NK-92 (cell line): ENCODE data around the gene GLDC.
"Not testable (repeated sequence)": the region's sequence is repeated elsewhere in the genome, so short reads cannot be mapped to it uniquely, and the experiment has no call there.

Experiments used
- DNase-seq: peaks from one replicate; lab custom pipeline; 2025; ENCODE audit not compliant: unreplicated experiment; lab: John Stamatoyannopoulos, UW

GLDC gene

GRCh38 chr9:6622784-6623183 is 22.7 kb downstream of the GLDC start:
- not testable (repeated sequence) for DNase-seq

DNA sequence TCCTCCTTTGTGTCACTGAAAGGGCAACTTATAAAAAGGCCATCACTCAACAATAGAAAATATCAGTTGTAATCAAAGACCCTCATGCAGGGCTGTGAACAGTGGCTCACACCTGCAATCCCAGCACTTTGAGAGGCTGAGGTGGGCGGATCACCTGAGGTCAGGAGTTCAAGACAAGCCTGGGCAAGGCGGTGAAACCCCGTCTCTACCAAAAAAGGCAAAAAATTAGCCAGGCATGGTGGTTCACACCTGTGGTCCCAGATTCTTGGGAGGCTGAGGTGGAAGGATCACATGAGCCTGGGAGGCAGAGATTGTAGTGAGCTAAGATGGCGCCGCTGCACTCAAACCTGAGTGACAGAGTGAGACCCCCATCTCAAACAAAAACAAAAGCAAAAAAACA is 24.7 kb downstream of the GLDC start:
- no peak for DNase-seq

DNA sequence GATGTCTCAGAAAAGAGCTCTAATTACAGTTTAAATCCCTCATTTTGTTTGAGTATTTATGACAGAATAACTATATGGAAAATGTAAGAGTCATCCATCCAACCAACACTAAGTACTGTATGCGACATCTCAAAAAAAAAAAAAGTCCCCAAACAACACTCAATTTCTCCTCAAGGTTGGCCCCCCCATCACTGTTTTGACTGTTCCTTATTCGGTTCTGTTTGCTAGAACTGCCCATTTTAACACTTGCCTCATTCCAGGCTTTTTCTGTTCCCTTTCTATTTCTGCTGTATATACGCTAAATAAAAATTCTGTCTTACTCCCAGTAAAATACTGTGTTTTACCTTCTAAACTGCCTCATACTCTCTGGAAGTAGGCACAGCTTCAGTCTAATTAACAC is 25.2 kb downstream of the GLDC start:
- DNase-seq: no peak

DNA sequence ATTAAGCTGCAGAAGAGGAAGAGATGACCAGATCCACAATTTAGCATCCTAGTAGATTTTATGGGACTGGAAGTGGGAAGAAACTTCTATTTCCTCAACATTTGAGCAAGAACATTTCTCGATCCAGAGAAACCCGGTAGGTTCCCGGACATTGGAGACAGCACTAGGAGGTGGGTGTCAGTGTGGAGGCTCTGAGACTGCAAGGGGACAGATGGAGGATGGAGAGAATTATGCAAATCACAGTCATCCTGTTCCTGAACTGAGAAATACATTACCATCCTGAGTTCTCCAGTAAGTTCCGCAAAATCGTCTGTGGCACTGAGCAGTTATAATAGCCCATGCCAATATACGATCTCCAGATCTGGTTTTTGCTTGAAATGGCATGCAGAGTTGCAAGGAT is 25.6 kb downstream of the GLDC start:
- DNase-seq: no peak

GRCh38 chr9:6616951-6617602 is 28.5 kb downstream of the GLDC start:
- DNase-seq: no peak

GRCh38 chr9:6614489-6614888 is 31.0 kb downstream of the GLDC start:
- DNase-seq: no peak

DNA sequence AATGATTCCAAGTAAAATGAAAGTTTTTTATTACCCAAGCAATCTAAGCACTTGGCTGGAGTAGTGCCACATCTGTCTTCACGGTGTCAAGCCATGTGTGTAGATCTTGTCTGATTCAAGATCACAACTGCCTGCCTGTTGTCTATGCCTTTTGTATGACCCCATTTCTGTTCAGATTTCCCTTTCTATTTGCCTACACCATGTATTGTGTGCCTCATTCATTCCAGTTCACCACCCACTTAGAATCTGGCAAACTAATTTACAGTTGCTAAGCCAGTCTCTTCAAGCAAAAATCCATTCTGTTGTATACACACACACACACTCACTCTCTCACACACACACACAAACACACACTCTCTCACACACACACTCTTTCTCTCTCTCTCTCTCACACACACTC is 33.7 kb downstream of the GLDC start:
- no peak for DNase-seq

- no peak for DNase-seq
Measured at GRCh38 chr9:6610073-6610472, 35.5 kb downstream of the GLDC start.

DNA sequence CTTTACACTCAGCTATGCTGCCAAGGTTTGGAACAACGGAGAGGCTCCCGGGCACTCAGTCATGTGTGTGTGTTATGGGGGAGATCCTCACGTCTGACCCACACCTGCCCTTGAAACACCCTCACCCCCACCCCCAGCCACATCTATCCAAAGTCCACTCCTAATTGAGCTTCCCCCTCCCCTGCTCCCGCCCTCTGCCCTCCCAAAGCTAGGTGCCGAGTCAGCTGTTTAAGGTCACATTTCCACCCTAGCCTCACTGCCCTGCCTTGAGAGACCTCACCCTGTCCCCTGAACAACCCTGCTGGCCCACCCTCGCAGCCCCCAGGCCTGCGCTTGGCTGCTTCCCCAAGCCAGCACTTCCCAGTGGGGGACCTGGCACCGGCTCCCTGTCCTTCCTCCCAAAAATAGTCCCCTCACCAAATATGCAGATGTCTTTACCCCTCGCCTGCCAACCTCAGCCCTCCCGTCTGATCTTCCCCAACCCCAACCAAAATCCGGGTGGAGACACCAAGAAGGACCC is 36.0 kb downstream of the GLDC start:
- DNase-seq: no peak

GRCh38 chr9:6605202-6605601 is 40.3 kb downstream of the GLDC start:
- no peak for DNase-seq

GRCh38 chr9:6600426-6600825 is 45.1 kb downstream of the GLDC start:
- no peak for DNase-seq

DNA sequence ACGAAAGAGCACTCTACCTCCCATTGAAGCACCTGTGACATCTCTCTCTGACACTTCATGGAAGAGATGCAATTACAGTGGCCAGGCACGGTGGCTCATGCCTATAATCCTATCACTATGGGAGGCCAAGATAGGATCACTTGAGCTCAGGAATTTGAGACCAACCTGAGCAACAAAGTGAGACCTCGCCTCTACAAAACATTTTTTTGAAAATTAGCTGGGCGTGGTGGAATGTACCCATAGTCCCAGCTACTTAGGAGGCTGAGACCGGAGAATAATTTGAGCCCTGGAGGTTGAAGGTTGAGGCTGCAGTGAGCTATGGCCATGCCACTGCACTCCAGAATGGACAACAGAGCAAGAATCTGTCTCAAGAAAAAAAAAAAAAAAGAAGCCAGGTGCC is 45.5 kb downstream of the GLDC start:
- no peak for DNase-seq

DNA sequence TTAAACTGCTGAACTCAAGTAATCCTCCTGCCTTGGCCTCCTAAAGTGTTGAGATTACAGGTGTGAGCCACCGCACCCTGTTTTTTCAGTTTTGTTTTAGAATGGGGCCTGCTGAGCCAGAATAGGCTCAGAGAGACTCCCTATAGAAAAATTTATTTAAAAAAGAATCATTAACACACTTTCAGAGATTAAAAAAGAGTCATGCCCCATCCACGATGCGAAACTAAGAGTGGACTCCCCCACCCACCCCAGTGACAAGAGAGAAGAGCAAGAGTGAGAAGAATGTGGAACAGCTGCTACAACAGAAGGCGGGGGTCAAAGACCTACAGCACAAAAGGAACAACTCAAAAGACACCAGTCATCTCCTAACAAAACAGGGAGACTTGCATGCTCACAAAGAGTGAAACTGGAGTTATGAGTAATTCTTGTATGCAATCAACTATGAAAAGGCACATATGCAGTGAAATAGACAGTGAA is 47.2 kb downstream of the GLDC start:
- DNase-seq: no peak

- DNase-seq: no peak
Measured at GRCh38 chr9:6592791-6593190, 52.7 kb downstream of the GLDC start.

DNA sequence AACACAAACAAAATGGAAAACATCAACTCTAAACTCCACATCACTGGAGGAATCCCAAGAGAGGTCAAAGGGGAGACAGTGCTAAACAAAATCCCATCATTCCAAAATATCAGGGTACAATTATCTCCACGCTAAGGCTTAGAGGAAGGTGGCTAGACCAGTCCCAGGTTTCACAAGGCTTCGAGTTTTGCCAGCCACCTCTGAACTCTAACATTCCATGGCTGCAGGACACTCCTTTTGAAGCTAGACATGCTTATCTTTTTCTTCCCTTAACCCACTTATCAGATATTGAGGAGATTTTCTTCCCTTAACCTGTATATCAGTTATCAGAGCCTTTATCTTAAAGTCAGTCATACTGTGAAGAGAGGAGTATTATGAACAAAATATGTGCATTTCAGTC is 53.3 kb downstream of the GLDC start:
- no peak for DNase-seq

DNA sequence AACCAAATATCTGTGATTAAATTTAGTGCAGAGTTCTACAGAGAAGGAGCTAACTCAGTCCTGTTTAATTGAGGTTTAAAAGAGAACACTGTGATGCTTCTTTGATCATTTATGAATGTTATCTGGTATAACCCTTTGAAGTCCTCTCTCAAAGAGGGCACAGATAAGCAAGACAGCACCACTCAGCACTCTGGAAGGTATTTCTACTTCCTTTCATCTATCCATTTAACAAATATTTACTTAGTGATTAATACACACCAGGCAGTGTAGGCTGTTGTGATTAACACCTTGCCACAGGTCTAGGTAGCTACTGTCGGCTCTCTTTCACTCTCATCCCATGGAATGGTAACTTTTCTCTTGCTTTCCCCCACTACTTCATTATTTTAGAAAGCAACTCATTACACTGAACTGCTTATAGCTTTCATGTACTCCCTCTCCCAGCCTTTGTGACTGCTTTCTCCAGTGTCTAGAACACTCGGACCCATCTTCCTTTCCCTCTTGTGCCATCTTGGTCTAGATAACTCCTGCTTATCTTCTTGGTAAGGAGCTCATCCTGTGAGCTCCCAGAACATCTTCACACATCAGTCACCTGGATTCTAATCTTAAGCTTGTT is 54.7 kb downstream of the GLDC start:
- DNase-seq: no peak

DNA sequence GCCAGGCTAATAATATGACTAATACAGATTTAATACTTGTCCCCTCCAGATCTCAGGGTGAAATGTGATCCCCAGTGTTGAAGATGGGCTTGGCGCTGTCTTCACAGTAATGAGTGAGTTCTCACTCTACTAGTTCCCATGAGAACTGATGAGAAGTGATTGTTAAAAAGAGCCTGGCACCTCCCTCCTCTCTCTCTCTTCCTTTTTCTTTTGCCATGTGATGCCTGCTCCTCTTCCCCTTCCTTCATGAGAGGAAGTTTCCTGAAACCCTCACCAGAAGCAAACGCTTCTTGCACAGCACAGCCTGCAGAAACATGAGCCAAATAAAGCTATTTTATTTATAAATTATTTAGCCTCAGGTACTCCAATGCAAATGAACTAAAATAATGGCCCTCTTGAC is 55.2 kb downstream of the GLDC start:
- no peak for DNase-seq

DNA sequence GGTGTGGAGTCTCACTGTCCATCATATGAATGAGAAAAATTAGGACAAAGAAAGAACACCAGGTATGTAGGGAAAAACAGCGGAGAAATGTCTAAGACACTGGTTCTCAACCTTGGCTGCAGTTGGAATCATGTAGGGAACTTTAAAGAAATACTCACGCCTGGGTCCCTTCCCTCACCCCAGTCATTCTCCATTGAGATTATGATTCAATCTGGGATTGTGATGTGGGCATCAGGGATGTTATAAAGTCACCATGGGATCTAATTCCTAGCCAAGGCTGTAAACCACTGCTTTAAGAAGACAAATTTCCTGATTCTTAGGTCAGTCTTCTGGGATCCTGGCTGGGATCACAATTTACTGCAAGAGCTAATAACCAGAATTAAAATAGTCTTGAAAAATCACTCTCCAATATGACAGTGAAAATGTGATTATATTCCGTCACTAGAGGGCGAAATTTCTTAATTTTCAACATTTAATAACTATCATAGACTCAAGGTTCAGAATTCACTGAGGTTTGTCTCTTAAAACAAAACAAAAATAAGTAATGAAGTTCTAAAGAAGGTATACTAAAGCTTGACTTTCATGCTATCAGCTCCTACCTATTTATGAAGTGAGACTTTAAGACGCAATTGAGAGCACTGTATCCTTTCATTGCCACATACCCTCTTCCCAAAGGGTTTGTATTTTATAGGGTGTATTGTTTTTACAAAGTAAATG is 60.5 kb downstream of the GLDC start:
- no peak for DNase-seq

DNA sequence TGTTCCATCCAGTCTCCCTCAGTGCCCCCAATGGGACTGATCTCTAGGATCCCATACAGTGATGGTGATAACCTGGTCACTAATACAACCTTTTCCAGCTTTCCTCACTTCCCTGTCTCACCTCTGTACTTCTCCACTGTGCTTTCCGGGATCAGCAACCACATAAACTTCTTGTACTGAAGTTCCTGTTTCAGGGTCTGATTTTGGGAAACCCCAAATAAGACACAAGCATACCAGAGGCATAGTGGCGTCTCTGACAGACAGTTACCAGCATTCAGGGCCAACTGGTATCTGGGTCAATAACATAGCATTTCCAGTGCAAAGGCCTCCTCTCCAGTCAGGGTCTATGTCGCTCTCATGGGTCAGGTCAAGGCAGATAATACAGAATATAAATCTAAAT is 64.3 kb downstream of the GLDC start:
- no peak for DNase-seq

DNA sequence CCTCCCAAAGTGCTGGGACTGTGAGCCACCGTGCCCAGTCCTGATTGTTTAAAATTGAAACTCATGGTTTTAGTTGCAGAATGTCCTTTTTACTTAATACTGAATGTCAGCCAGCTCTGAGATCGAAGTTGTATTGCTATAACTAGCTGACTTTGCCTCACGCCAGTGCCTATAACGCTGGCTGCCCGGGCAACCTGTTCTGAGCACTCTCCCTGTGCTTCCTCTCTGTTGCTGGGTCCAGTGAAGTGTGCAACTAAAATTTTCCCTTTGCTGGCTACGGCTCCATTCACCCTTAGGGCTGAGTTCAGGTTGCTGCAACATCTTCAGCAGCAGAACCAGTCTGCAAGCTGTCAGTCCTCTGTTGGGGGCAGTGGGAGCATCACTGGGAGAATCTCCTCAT is 65.9 kb downstream of the GLDC start:
- no peak for DNase-seq

- no peak for DNase-seq
Measured at GRCh38 chr9:6576987-6577386, 68.5 kb downstream of the GLDC start.

DNA sequence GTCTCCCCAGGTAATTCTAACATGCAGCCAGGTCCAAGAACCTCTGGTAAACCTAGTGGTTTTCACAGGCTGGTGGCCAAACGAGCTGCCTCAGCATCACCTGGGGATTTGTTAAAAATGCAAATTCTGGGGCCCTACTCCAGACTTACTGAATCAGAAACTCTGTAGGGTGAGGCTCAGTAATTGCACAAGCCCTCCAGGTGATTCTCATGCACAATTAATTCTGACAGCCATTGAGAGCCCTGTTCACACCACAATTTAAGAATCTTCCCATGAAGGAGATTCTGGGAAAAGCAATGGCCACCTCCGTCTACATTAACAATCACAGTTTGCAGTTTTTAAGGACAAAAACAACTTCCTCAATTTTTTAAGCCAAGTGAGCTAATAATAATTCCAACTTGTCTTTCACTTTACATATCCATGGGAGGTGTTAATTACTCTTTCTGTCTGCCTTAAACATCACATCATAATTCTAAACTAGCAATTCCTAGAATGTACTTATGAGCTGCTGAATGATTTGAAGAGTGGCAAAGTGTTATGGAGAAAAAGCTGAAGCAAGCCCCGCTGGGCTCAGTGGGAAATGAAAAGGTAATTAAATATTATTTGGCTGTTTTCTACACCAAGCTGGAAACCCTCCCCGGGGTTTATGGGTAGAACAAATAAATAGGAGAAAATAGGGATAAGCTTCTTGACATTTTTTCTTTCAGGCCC is 70.0 kb downstream of the GLDC start:
- no peak for DNase-seq
